Measurements from ENCODE around the gene PTPRN2. TPM values are rescaled to one million over a fixed set of nuclear protein-coding genes. Genes with fewer than 3 reads are reported as not detected.

The PTPRN2 gene
- total and polyA plus RNA-seq, 8 donors: 12.2 to 49.2 (median 31.8) TPM

DNA sequence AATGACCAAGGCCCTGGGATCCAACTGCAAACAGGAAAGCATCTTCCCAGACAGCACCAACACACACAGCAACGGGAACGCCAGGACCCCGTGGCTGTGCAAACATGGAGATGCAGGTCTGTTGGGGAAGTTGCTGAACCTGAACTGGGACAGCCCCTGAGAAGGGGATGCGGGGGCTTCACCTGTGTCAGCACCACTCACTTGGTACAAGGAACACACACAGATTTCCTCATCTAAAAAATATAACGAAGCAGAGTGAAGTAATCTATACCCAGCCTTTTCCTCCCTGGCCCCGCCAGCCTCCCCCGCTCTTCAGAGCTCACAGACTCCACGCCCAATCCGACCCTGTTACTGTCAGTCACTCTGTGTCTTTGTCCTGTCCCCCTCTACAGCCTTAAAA is 93.0 kb downstream of the PTPRN2 start:
- no peak for ATAC-seq
- Histone ChIP-seq H3K4me1 (peaks cover 0 to 3% (median 0%) of the 10 kb centered on the region in 3 donors), H3K27ac (no peak overlapping the region), H3K27me3 (no peaks in the 10 kb centered on the region), H3K36me3 (no peaks in the 10 kb centered on the region), H3K4me3 (no peak overlapping the region), H3K9me3 (no peaks in the 10 kb centered on the region)
- 55 to 59% methylated on average over 9 of the region's 9 CpGs for WGBS, 2 donors
- intact Hi-C loops (cut with DNase I): no loop called here
- no peak for FAIRE-seq
- DNase-seq: no peak
- no peak for TF ChIP-seq CTCF (IDR thresholded peaks at IDR 0.05)

- 63 to 66% methylated on average over 7 of the region's 7 CpGs for WGBS, 2 donors
- no peak for ATAC-seq
- FAIRE-seq: no peak
- TF ChIP-seq CTCF (IDR thresholded peaks at IDR 0.05): no peak
- H3K9me3 ChIP-seq: no peaks in the 10 kb centered on the region
- H3K27me3 ChIP-seq: no peaks in the 10 kb centered on the region
- H3K4me3 ChIP-seq: no peak overlapping the region
- intact Hi-C loops (cut with DNase I): no loop called here
- no peak for DNase-seq
- H3K36me3 ChIP-seq: no peaks in the 10 kb centered on the region
- no peak overlapping the region for H3K27ac ChIP-seq
- H3K4me1 ChIP-seq: peaks cover 0 to 3% (median 0%) of the 10 kb centered on the region in 3 donors
Measured at GRCh38 chr7:158494162-158494586, 93.4 kb downstream of the PTPRN2 start.

- no peaks in the 10 kb centered on the region for H3K9me3 ChIP-seq
- H3K4me3 ChIP-seq: no peak overlapping the region
- no peaks in the 10 kb centered on the region for H3K4me1 ChIP-seq
- no peak for FAIRE-seq
- no peak overlapping the region for H3K27ac ChIP-seq
- no peak for DNase-seq
- no peaks in the 10 kb centered on the region for H3K27me3 ChIP-seq
- no peak for TF ChIP-seq CTCF (IDR thresholded peaks at IDR 0.05)
- intact Hi-C loops (cut with DNase I): no loop called here
- no peaks in the 10 kb centered on the region for H3K36me3 ChIP-seq
- WGBS, 2 donors: 61 to 64% methylated on average over 5 of the region's 5 CpGs
- ATAC-seq: no peak
Measured at GRCh38 chr7:158492367-158492764, 95.3 kb downstream of the PTPRN2 start.

DNA sequence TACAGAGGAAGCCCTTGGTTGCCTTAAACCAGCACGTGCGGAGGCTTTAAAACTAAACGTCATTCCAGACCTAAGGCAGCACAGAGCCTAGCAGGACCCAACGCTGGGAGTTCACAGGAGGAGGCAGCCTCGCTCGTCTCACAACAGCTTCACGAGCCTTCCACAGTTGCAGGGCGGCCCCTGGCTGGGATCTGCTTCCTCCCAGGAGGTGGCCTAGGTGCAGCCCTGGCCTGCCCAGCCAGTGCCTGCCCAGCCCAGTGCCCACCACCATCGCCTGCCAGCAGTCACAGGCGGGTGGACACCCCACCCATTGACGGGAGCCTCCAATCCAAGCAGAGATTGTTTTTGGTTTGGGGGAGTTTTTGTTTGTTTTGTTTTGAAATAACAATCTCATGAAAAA is 96.5 kb downstream of the PTPRN2 start:
- Histone ChIP-seq H3K27me3 (no peaks in the 10 kb centered on the region), H3K4me3 (no peak overlapping the region), H3K9me3 (no peaks in the 10 kb centered on the region), H3K27ac (no peak overlapping the region), H3K4me1 (no peaks in the 10 kb centered on the region), H3K36me3 (no peaks in the 10 kb centered on the region)
- TF ChIP-seq CTCF (IDR thresholded peaks at IDR 0.05): no peak
- DNase-seq (no peak), ATAC-seq (no peak), FAIRE-seq (no peak)
- intact Hi-C loops (cut with DNase I): no loop called here
- 85% methylated on average over 11 of the region's 11 CpGs for WGBS, 2 donors

DNA sequence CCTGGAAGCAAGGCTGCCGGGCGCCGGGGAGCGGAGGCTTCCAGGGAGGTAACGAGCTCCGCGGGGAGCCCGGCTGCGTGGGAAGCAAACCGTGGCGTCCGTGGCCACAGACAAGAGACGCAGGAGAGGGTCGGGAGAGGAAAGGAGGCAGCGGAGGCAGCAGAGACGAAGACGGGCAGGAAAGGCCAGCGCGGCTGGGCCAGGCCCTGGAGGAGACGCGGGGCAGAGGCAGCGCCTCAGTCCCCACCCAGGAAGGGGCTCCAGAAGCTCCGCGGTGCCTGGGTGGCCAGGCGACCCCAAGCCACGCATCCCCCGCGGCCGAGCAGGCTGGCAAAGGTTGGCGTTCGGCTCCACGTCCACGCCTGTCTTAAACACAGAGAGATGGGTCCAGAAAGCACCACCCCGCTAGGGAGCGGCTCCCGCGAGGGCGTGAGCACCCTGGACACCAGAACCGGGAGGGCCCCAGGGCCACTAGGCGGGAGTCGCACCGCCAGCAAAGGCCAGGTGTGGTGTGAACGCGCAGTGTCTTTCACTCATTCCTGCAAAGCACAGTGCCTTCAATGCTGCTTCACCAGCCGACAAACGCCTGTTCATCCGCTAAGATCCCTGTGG is 97.3 kb downstream of the PTPRN2 start:
- H3K4me3 ChIP-seq: no peak overlapping the region
- FAIRE-seq (no peak), ATAC-seq (no peak), DNase-seq (no peak)
- no peaks in the 10 kb centered on the region for H3K9me3 ChIP-seq
- H3K27me3 ChIP-seq: no peaks in the 10 kb centered on the region
- TF ChIP-seq CTCF (IDR thresholded peaks at IDR 0.05): no peak
- no peak overlapping the region for H3K27ac ChIP-seq
- intact Hi-C loops (cut with DNase I): no loop called here
- 96 to 97% methylated on average over 43 to 47 of the region's 47 CpGs for WGBS, 2 donors
- no peaks in the 10 kb centered on the region for H3K36me3 ChIP-seq
- no peaks in the 10 kb centered on the region for H3K4me1 ChIP-seq
